CD4-positive, alpha-beta T cell treated with Interleukin-17A for 1 hour (primary cell): ENCODE results near the gene STAT3.
A peak's percentile ranks its signal among the peaks of the same experiment; 100 is the strongest.
"Not testable (repeated sequence)": the region's sequence is repeated elsewhere in the genome, so short reads cannot be mapped to it uniquely, and the experiment has no call there.

Experiments used
- DNase-seq: peaks from one replicate; pipeline ENCODE4 v3.0.0-alpha.2; 2020

Gene STAT3

DNA sequence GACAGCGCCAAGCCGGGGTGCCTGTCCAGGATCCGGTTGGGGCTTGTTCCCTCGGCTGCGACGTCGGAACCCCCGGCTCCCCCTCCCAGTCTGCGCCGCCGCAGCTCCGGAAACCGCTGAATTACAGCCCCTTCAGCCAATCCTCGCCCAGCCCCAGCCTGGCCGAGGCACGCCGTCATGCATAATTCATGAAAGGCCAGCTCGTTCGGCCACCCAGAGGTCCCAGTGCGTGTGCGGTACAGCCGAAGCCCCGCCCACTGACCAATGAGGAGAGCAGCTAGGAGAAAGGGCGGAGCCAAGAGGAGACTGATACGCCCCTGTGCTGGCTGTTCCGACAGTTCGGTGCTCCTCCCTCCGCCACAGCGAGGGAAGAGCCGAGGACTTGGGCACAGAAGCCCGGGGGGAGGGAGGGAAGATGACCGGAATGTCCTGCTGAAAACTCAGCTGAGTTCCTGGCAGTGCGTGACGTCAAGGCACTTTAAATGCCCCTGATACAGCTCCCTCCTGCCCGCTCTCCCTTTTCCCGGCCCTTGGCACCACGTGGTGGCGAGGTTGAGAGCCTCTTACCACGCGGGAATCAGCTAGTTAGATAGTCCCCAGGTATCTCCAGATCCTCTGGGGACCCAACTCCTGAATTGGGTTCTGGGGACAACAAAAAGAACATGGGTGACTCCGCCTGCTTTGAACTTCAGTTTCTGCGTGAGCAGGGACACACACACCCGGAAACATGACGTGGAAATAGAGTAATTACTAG, at the start of gene STAT3:
Gene STAT3 (minus strand): TSS at position 62 of the 754 bp plus-strand sequence. CDS start 39,926 bp downstream, outside the sequence.
- DNase-seq = peak; percentile 100

DNA sequence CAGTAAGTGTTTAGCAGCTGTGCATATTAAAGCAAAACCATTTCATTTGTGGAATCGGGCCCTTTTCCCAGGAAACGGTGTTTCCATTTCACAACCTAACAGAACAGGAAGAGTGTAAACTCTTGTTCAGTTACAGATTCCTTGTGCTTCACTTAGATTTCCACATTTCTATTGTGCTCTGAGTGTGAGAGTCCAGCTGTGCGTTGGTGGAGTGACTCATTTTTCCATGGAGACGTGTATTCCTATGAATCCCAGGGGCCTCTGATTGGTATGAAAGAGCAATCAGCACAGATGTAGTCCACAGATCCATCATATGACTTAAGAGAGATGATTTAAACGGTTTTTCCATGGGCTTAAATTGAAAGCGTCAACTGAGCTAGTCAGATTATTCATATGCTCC, 48.1 kb upstream of the STAT3 start:
- DNase-seq = no peak

DNA sequence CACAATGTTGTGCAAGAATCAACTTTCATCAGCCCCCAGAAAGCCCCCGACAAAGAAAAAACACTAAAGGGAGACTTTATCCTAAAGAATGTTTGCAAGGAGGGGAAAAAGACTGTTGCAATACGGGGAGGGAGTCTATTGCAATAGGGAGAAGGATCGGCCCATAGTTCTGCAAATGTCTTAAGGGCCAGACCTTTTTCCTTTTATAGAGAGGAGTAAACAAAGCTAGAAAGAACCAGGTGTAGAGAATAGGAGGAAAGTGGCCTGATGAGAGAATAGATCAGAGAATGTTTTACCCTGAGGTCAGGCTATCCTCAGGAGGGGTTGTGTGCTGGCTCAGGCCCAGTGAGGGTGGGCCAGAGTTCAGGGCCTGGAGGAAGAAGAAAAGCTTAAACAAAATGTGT, 43.5 kb upstream of the STAT3 start:
- DNase-seq = no peak

DNA sequence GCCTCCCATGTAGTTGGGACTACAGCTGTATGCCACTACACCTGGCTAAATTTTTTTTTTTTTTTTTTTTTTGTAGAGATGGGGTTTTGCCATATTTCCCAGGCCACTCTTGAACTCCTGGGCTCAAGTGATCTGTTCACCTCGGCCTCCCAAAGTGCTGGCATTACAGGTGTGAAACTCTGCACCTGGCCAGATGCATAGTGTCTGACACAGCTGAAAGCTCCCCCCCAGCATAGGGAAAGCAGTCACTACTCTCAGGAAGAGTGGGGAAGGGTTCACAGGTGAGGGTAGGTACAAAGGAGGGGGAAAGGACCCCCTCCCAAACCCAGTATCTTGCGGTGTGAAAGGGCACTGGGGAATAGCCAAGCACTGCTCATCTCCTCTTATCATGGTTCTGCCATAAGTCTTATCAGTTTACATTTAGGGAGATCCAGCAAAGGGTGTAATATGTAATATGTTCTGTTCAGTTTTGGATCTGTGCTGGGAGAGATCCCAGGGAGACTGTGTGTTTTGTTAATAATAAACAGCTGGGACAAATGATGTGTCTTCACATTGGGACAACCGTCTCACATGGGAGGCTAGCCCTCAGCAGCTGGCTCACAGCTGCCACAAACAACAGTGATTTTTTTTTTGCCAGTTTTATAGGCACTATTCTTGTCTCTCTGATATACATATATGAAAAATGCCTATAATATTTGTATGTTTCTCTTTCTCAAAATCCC, 41.6 kb upstream of the STAT3 start:
- DNase-seq = no peak

DNA sequence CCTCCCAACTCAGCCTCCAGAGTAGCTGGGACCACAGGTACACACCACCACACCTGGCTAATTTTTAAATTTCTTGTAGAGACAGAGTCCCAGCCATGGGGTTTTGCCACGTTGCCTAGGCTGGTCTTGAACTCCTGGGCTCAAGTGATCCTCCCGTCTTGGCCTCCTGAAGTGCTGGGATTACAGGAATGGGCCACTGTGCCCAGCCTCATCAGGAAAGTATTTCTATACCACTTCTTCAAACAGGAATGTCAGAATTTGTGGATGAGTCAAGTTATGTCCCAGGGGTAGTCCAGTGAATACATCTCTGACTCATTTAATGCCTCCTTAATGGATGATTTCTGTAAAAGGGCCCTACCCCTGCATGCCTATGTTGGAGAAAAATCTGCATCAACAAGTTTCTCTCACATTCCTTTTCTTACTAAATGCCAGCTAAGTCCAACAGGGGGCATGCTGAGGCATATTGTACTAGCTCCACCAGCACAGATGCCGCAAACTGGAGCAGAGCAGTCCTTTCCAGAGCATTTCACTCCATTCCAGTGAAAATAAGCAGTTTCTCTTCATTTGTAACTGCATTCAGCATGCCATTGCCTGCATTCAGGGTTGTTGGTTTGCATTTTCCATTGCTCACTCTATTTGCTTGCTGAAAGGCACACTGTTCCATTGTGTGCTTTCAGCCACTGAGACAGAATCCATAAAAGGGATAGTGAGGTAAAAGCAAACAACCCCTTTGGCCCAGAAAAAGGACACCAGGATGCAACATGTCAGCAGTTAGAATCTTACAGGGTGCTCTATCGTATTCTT, 40.1 kb upstream of the STAT3 start:
- DNase-seq = peak; percentile 67

GRCh38 chr17:42424991-42425610, 36.9 kb upstream of the STAT3 start:
- no peak for DNase-seq

GRCh38 chr17:42423766-42424165, 35.5 kb upstream of the STAT3 start:
- no peak for DNase-seq

DNA sequence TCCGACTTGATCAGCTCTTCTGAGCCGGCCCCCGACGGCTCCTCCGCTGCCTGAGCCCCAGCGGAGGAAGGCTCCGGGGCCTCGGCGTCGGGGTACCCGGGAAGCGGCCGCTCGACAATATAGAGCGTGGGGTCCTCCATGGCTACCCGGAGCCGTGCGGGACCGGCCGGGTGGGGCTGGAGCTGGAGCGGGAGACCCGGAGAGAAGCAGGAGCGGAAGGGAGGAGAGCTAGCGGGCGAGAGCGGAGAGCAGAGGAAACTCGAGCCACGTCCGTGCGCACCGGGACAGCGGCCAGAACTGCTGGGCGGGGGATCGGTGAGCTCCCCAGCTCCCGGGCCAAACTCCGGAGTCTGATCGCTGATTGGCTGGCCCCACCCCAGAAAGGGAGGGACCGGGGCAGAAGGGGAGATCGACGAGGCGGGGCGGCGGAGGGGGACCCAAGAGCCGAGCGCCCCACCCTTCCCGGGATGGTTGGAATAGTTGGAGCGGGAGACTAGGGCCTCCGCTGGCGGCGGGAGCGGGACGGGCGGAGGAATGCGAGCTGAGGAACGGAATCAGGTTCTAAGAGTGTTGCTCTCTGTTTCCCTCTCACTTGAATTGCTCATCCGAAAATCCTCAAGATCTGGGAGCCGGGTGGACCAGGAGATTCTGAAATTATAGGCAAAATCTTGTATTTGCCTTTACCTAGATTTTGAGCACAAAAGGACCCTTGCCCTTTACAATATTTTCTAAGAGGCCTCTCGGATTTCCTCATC, 34.9 kb upstream of the STAT3 start, which contains the start of gene CAVIN1:
Gene CAVIN1 (minus strand): TSS at position 299 of the 755 bp plus-strand sequence. CDS start 159 bp downstream, at position 140.
- peak; percentile 21 for DNase-seq

GRCh38 chr17:42422412-42422957, 34.2 kb upstream of the STAT3 start:
- peak; percentile 23 for DNase-seq

DNA sequence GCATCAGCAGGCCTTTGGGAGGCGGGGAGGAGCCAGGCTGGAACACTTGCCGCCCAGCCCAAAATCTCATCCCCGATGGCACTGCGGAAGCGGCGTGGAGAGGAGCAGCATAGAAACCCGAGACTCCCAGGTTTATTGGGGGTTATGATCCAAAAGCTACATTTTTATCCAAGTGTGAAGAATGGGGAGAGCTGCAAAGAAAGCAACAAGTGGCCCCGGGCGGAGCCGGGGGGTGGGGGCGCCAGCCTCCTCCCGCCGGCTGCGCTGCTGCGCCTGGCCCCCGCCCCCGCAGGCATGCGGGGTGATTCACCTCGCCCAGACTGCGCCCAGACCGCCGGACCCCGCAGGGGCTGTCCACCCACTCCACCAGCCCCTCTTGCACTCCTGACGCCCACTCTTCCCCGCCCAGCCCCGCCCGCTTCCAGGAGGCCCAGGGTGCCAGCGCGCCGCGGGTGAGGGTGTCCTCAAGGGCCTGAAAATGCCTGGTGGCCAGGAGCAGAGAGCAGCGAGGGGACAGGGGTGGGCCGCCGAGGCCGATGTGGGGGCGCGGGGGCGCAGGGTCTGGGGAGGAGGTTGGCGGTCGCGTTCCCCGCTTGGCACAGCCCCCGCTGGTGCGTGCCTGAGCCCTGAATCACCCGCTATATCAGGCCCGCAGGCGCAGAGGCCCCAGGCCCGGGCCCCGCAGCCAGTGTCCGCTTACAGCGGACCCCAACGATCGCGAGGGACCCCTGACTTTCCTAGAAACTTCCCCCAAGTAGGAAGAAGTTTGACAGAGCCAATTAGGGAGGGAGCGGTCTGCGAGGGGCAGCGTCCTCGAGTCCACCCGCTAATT, 33.5 kb upstream of the STAT3 start:
- no peak for DNase-seq

- DNase-seq = no peak
Observed at GRCh38 chr17:42421136-42421506, 32.9 kb upstream of the STAT3 start.

DNA sequence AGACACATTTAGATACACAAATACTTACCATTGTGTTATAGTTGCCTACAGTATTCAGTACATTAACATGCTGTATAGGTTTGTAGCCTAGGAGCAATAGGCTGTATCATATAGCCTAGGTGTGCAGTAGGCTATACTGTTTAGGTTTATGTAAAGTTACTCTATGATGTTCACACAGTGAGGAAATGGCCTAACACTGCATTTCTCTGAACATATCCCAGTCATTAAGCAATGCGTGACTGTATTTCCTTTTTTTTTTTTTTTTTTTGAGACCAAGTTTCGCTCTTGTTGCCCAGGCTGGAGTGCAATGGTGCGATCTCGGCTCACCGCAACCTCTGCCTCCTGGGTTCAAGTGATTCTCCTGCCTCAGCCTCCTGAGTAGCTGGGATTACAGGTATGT, 29.7 kb upstream of the STAT3 start:
- not testable (repeated sequence) for DNase-seq

DNA sequence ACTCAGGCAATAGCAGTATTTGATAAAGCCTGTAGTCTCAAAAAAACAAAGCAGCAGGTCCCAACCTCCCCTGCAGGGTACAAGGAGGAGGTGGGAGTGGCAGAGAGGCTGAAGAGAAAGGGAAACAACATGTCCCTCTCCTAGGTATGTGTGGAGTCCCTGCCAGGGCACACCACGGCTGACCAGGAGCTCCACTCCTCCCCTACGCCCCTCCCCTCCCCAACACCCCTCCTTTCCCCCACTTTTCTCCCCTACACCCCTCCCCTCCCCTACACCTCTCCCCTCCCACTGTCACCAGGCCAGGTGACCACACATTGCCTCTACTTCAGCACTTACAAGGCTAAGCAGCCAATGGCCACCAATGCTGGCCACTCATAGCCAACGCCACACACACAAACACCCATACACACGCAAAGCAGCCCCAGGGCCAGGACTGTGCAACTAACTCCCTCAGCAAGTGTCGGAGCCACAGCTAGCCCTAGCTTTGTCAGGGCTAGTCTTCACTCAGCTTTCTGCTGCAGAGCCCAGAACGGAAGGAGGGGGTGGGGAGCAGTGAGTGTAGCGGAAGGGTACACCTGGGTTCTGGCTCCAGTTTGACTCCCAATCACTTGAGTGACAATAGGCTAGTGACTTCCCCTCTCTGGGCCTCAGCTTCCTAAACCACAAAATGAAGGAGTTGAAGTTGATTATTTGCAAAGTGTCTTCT, 26.6 kb upstream of the STAT3 start:
- DNase-seq = peak; percentile 31

- DNase-seq = no peak
Observed at GRCh38 chr17:42413464-42414040, 25.3 kb upstream of the STAT3 start.

DNA sequence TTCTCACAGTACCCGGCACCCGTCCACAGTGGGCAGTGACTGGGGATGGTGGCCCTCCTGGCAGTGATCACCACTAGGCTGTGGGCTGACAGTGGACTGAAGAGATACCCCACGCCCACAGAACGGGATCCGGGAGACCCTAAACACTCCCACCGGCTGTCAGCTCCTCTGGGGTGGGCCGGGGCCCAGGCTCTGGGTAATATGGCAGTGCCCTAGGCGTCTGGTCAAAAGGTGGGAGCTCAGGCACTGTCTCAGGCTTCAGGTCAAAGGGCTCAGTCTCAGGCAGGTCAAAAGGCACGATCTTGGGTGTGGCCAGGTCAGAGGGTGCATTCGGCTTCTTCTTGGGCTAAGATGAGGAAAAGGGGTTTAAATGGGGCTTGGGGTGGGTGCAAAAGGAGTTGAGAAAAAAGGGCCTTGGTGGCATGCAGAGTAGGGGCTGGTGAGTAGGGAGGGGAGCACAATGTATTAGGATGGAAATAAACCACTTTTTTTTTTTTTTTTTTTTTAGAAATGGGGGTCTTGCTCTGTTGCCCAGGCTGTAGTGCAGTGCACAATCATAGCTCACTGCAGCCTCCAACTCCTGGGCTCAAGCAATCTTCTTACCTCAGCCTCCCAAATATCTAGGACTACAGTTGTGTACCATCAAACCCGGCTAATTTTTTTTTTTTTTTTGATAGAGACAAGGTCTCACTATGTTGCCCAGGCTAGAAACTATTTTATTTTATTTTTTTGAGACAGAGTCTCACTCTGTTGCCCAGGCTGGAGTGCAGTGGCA, 23.9 kb upstream of the STAT3 start:
- DNase-seq = no peak

DNA sequence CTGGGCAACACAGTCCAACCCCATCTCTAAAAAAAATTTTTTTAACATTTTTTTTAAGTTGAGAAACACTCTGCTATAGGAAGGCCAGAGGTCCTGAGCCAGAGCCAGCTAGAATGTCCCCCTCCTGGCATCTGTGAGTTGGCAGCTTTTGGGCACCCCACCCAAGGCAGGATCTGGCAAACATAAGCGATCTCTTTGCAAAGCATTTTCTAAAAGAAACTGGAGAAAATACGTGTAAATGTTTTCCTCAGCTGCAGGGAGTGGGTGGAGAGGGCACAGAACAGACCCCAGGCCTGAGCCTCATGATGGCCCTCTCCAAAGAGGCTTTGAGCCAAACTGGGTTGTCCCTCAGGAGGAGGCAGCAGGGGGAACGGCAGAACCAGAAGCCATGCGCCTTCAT, 23.1 kb upstream of the STAT3 start:
- DNase-seq = no peak

DNA sequence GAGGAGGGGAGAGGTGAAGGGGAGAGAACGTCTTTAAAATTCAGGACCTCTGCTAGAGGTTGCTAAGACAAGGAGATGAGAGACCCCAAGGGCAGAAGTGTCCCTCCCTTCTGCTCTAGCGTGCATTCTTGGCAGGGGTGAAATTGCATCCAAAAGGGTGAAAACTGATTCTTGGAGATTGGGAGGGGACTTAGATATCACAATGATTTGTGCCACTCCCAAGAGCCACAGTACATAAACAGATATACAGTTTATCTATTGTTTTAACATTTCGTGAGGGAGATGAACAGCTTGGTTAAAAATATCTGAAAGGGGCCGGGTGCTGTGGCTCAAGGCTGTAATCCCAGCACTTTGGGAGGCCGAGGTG, 22.1 kb upstream of the STAT3 start:
- DNase-seq = no peak

DNA sequence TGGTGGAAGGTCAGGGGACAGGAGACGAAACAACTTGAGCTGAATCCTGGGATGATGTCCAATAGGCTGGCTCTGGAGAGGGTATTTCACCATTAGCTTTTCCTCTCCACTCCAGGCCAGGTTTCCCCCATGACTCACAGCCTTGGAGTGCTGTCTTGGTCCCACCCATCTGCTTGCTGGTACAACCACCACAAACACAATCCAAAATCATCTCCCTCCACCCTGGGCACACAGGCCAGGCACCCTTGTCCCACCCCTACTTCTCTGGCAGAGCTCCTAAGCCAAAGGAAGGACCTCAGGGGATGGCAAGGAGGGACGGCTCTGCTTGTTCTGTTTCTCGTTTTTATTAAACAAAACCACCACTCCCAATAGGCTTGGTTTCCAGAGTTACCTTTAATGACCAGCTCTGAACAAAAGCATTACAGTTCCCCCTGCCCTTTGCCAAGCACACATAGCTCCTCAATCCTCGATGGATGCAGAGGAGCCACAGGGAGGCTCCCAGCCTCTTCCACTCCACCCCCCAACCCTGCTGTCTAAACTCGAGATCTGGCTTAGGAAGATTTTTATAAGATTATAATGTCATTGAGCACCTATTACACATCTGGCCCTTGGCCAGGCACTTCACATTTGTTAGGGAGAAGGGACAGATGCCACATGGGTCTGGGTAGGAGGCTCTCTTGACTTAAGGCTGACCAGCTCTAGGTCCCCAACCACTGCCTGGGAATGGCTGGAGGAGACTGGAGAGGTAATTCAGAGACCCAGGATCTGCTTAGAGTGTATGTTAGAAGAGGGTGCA, 21.5 kb upstream of the STAT3 start:
- no peak for DNase-seq
